KOPT-K1 (cell line): ENCODE results near the gene SCAPER.
A peak's percentile ranks its signal among the peaks of the same experiment; 100 is the strongest.
"Not testable (repeated sequence)": the region's sequence is repeated elsewhere in the genome, so short reads cannot be mapped to it uniquely, and the experiment has no call there.

Experiments used
- H3K27ac ChIP-seq: fragments of 200-600 bp; sonication (generic); 2 replicates; pipeline ENCODE4 v1.5.1; 2016; ENCODE audit warnings: antibody characterized with exemption, mild to moderate bottlenecking, low read depth, low read length; ENCODE audit not compliant: poor library complexity, severe bottlenecking
- H3K36me3 ChIP-seq: fragments of 200-600 bp; sonication (generic); 2 replicates; pipeline ENCODE4 v1.5.1; 2017; ENCODE audit warnings: antibody characterized with exemption, mild to moderate bottlenecking, low read length, moderate library complexity; ENCODE audit not compliant: insufficient read depth
- H3K9me3 ChIP-seq: fragments of 200-600 bp; sonication (generic); 2 replicates; pipeline ENCODE4 v1.5.1; 2017; ENCODE audit warnings: antibody characterized with exemption, low read length, mild to moderate bottlenecking; ENCODE audit not compliant: insufficient read depth, poor library complexity, severe bottlenecking

Gene SCAPER

DNA sequence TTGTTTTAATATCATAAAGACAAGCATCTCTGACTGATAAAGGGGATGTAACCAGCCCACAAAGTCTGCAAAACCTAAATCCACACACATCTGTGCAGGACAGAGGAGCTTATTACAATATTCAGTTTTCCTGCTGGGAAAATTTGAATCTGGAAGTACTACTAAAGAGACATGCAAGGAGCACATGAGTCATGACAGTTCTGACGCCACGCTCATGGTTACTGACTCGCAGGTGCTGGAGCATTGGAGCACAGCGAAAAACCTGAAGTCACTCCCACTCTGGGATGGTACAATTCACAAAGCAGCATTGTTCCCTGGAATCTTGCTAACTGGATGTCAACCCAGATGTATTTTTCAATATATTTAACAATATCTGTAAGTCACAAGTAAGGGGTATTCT lies 576.2 kb downstream of the SCAPER start:
- no peak overlapping the region for H3K27ac ChIP-seq
- H3K36me3 ChIP-seq = no peaks in the 10 kb centered on the region

DNA sequence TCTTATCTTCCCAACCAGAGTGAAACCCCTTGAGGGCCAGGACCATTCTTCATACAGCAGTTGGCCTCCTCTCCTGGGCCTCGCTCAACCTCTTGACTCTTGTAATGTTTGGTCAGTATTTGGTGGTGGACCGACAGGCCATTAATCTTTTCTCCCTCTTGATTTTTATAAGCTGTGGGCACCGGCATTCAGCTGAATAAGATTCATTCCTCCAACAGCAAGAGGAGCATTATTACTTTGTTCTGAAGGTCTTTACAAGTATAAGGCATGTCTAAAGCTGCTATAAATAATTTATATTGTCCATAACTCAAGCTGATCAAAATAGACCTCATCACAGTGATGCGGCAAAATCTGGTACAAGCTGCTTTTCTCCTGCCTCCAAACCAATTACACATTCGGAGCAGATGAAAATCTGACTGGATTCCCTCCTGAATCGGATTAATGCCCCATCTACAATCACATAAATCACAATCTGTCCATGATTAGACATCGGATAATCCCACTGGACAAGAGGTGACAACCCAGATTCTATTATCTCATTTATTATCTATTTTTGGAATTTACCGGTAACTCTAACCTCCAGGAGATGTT lies 576.9 kb downstream of the SCAPER start:
- Histone ChIP-seq H3K27ac (no peak overlapping the region), H3K36me3 (no peaks in the 10 kb centered on the region), H3K9me3 (no peaks in the 10 kb centered on the region)

More for the DNA sequence above, 576.2 kb downstream of the SCAPER start:
- no peaks in the 10 kb centered on the region for H3K9me3 ChIP-seq

DNA sequence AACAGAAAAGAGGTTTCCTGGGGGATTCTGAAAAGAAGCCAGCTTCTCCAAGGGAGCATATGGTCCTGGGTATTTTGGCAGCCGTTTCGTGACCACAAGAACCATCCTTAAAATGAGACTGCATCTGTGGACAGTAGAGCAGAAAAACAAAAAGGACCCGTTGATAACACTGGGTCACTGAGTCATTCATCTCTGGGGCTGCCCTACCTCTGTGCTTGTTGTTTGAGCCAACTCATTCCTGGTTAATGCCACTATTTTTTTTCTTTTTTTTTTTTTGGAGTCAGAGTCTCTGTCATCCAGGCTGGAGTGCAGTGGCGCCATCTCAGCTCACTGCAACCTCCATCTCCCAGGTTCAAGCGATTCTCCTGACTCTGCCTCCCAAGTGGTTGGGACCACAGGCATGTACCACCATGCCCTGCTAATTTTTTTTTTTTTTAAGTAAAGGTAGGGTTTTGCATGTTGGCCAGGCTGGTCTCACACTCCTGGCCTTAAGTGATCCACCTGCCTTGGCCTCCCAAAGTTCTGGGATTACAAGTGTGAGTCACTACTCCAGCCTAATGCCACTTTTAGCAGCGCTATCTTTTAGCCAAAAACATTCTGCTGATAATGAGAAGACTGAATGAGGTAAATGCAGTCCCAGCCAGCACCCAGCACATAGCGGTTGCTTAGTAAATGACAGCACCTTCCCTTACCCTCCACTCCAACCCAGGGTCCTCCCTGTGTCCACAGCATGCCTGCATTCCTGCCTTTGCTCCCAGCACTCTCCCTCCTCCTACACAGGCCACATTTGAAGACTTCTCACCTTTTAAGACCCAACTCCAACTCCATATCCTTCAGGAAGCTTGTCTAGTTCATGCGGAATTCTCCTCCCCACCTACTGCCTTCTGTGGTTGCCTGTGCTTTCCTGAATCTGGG lies 577.7 kb downstream of the SCAPER start:
- no peak overlapping the region for H3K27ac ChIP-seq
- H3K9me3 ChIP-seq = no peaks in the 10 kb centered on the region
- no peaks in the 10 kb centered on the region for H3K36me3 ChIP-seq

DNA sequence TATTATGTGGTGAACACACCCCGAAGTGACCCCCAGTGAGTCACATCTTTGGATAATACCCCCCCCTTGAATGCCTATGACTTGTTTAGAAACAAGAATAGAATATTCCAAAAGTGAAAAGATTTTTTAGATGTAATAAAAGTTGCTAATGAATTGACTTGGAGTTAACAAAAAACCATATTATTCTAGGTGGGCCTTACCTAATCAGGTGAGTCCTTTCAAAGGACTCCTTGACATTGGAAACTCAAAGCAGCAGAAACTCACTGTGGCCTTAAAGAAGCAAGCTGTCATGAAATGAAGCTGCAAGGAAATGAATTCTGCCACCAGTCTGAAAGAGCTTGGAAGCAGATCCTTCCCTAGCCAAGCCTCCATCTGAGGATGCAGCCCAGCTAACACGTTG lies 579.4 kb downstream of the SCAPER start:
- H3K27ac ChIP-seq = no peak overlapping the region
- H3K36me3 ChIP-seq = no peaks in the 10 kb centered on the region
- H3K9me3 ChIP-seq = no peaks in the 10 kb centered on the region

DNA sequence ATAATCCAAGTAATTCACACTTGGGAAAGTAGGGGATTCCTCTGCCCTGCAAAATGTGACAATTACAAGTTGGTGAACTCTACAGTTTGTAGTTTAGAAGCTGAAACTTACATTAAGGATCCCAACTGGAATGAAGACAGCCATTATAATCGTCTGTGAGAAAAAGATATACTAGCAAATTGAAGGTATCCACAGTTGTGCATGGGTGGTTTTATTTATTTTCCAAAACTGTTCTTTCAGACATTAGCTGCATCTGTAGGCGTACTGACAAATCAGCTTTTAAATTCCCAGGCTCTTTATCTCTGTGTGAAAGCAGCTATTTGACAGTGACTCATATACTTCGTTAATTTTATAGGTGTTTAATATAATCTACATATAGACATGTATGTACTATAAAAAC lies 581.1 kb downstream of the SCAPER start:
- Histone ChIP-seq H3K36me3 (no peaks in the 10 kb centered on the region), H3K9me3 (no peaks in the 10 kb centered on the region), H3K27ac (no peak overlapping the region)

DNA sequence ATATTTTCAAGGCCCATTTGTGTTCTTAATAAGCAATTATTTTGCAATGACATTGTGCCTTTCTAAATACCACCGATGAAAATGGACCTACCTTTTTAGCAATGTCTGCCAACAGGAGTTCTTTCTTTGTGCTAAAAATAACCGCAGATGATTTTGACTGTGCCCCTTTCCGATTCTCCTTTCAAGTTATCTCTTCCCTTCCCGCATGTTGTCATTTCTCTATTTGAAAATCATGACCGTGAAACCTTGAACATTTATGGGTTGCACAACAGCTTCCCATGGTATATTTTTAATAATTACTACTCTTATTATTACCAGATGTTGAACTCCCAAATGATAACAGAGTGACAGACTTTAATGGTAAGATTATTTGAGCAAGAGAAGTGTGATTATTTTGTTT lies 583.5 kb downstream of the SCAPER start:
- Histone ChIP-seq H3K9me3 (no peaks in the 10 kb centered on the region), H3K27ac (no peak overlapping the region), H3K36me3 (no peaks in the 10 kb centered on the region)

DNA sequence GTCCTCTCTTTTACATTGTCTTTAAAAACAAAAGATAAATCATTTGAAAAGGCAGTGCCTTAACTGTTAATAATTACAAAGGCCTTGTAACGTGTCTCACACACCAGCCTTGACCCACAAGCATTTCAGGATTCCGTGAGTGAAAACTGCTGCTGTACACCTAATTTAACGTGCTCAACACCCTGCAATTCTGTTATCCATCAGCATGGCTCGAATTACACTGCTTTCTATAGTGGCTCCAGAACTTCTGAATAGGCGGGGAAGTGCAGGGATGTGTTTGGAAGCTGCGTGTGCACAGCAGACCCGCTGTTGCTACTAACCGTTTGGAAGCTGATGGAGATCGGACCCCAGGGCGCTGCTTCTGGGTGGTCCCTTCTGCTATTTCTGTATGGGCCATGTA lies 584.0 kb downstream of the SCAPER start:
- Histone ChIP-seq H3K9me3 (no peaks in the 10 kb centered on the region), H3K36me3 (no peaks in the 10 kb centered on the region), H3K27ac (no peak overlapping the region)

DNA sequence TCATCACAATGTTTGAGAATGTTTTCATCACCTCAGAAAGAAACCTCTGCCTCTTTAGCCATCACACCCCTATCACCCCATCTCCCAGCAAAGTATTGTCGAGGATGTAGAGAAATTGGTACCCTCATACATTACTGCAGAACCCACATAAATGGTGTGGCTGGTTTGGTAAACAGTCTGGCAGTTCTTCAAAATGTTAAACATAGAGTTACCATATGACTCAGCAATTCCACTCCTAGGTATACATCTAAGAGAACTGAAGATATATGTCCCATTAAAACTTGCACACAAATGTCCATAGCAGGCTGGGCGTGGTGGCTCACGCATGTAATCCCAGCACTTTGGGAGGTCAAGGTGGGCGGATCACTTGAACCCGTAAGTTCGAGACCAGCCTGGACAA lies 585.1 kb downstream of the SCAPER start:
- Histone ChIP-seq H3K36me3 (no peaks in the 10 kb centered on the region), H3K9me3 (no peaks in the 10 kb centered on the region), H3K27ac (no peak overlapping the region)

DNA sequence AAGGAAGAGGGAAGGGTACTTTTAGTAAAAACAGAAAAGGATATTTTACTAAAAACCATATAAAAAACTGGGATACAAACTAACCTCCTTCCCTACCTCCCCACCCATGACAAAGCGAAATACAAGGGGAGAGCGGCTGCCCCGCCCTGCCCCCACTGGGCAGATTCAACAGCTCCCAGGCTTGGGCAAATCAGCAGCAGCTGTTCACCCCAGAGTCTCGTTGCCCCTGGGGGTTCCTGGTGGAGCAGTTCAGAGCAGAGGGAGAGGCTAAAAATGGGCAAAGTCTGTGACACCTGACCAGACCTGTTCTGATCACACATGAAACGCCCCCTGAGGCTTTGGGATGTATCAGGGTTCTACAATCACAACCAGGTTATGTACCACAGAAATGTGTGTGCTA lies 591.4 kb downstream of the SCAPER start:
- Histone ChIP-seq H3K27ac (no peak overlapping the region), H3K9me3 (no peaks in the 10 kb centered on the region)

DNA sequence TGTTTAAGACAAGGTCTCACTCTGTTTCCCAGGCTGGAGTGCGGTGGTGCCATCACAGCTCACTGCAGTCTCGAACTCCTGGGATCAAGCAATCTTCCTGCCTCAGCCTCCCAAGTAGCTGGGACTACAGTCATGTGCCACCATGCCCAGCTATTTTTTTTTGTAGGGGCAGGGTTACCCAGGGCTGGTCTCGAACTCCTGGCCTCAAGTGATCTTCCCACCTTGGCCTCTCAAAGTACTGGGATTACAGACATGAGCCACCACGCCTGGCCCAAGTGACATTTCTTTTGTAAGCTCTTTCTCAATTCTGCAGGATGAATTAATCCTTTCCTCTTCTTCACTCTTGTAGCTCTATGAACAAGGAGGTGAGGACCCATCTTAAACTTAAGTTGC lies 592.0 kb downstream of the SCAPER start:
- H3K9me3 ChIP-seq, H3K27ac ChIP-seq, H3K36me3 ChIP-seq: not testable (repeated sequence)

More for the DNA sequence above, 591.4 kb downstream of the SCAPER start:
- no peaks in the 10 kb centered on the region for H3K36me3 ChIP-seq

DNA sequence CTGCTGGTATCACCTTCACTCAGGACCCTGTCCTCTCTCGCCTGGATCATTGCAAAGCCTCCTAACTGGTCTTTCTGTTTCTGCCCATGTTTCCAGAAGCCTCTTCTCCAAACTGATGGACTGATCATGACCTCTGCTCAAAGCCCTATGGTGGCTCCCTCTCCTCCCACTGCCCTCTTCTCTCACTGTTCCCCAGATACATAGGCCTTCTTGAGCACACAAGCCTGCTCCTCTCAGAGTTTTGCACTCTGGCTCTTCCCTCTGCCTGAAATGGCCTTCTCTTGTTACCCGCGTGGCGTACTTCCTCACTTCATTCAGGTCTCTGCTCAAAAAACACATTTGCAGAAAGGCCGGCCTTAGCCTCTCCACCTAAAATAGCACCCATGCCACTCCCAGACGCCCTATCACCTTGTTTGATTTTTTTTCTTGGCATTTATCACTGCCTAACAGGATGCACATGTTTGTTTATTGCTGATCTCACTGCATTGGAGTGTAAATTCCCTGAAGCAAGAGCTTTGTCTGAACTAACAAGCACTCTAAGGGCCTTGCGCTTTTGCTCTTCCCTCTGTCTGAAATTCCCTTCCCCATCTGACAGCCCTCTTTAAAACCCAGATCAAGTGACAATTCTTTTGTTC lies 592.5 kb downstream of the SCAPER start:
- Histone ChIP-seq H3K27ac (no peak overlapping the region), H3K9me3 (no peaks in the 10 kb centered on the region), H3K36me3 (no peaks in the 10 kb centered on the region; the same call in 1 of the 2 replicates)

DNA sequence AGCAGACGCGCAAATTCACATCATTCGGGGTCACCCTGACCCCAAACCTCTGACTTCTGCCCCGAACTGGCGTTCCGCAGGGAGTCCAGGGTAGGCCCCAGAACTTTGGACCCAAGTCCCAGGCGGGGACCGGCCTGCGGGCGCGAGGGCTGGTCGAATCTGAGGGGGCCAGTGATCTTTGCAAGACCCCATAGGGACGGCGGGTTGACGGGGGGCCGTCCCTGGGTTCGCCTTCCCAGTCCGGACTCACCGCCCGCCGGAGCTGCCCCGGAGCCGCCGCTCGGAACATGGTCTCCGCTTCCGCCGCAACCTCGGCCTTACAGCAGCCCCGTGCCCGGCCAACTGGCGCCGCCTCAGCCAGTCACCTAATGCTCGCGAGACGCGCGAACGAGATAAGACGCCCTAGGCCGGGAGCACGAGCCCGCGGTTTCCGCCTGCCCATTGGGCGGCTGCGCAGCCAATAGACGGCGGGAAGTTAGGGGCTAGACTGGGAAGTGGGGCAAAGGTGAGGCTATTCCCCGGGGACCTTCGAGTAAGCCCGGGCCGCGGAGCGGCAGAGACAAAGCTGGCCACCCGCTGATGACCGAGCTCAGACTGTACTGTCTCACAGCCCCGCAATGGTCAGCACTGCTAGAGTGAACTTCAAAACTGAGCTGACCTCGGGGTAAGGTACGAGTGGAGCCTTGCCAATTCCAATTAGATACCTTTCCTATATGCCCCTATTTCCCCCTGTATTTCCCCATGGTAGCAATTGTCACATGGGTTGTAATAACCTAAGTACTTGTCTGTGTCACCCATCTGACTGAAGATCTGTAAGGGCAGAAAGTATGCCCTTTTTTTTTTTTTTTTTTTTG lies 593.8 kb downstream of the SCAPER start, which contains the start of gene ETFA:
ETFA (minus strand) TSS at position 370 of the 854 bp plus-strand sequence; CDS start at position 289, 81 bp downstream.
- H3K36me3 ChIP-seq = no peaks in the 10 kb centered on the region; the same call in 1 of the 2 replicates
- H3K9me3 ChIP-seq = no peaks in the 10 kb centered on the region
- peak within 1 kb of the TSS; percentile 79 for H3K27ac ChIP-seq

DNA sequence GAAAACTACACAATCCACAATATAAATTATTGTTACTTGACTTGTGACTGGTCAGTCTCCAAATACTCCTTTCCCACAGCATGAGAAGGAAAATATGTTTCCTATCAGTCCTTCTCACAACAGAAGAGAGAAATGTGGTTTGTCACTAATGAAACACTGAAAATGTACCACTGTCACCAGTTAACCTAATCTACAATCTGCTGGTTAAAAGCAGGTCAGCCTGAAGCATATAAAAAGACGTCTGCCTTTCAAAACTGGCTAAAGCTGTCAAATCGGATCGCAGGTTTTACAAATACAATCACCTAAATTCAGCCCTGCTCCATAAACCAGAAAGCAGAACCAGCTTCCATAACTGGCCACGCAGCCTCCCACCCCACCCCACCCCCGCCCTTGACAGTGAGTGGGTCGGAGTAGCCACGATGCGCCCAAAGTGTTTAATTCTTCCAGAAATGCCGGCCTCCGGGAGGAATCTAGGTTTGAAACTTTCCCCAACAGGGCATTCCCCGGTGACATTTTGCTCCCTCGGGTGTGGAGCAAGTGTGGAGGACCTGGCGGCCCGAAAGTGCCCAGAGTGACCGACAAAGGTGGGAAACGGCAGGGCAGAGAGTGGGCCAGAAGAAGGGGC lies 594.6 kb downstream of the SCAPER start:
- Histone ChIP-seq H3K36me3 (no peaks in the 10 kb centered on the region; the same call in 1 of the 2 replicates), H3K9me3 (no peaks in the 10 kb centered on the region), H3K27ac (peak overlapping the region; percentile 79)

DNA sequence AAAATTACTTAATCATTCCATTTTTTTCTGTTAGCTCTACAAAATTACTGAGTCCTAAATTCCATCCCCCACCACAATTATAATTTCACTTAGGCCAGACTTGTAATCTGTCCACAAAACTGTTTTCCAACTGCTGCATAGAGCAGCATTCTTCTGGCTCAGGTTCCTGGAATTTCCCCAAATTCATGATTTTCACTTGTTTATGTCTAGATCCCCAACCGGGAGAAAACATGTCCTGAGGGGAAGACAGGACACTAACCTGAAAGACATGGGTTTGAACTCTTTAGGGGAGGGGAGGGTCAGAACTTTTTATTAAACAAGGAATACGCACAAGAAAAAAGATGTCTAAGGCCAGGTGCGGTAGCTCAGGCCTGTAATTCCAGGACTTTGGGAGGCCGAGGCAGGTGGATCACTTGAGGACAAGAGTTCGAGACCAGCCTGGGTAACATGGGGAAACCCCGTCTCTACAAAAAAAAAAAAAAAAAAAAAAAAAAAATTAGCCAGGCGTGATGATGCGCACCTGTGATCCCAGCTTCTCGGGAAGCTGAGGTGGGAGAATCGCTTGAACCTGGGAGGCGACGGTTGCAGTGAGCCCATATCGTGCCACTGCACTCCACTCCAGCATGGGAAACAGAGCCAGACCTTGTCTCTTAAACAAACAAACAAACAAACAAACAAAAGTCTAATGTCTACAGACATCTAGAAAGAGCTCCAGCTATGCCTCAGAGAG lies 595.4 kb downstream of the SCAPER start:
- H3K27ac ChIP-seq = no peak overlapping the region
- H3K36me3 ChIP-seq = no peaks in the 10 kb centered on the region; the same call in 1 of the 2 replicates
- H3K9me3 ChIP-seq = no peaks in the 10 kb centered on the region
